Measurements from ENCODE around the gene PON3.

PON3 gene

GRCh38 chr7:95434557-95435421, 38.6 kb upstream of the PON3 start, which contains the start of gene PON2 (continued):
- TF ChIP-seq ZNF518A (tag by site-specific recombination; conservative IDR thresholded peaks at IDR 0.05; ENCODE audit: low read depth) (0 out of 2 replicates have a peak, but pooled peaks have one; percentile 20), ZNF433 (tag by site-specific recombination; IDR thresholded peaks at IDR 0.05; ENCODE audit: low read depth) (no peak), MEIS1 (CRISPR knock-in tag; IDR thresholded peaks at IDR 0.05; ENCODE audit: borderline replicate concordance) (no peak), ZNF175 (tag by site-specific recombination; IDR thresholded peaks at IDR 0.05) (no peak), SCRT2 (tag by site-specific recombination; IDR thresholded peaks at IDR 0.05) (no peak), PBX3 (CRISPR knock-in tag; IDR thresholded peaks at IDR 0.05) (peak; percentile 82), ZNF140 (tag by site-specific recombination; IDR thresholded peaks at IDR 0.05) (no peak), KLF9 (tag by site-specific recombination; IDR thresholded peaks at IDR 0.05; ENCODE audit: low read depth) (peak; percentile 54; the same call in 1 of the 2 replicates), ZNF155 (tag by site-specific recombination; IDR thresholded peaks at IDR 0.05) (no peak), GLIS1 (tag by site-specific recombination; IDR thresholded peaks at IDR 0.05) (peak; percentile 71), ZNF521 (tag by site-specific recombination; IDR thresholded peaks at IDR 0.05) (no peak), ZSCAN18 (tag by site-specific recombination; IDR thresholded peaks at IDR 0.05) (no peak), ZNF548 (tag by site-specific recombination; IDR thresholded peaks at IDR 0.05) (no peak), FEZF1 (tag by site-specific recombination; IDR thresholded peaks at IDR 0.05) (no peak), ZNF449 (tag by site-specific recombination; IDR thresholded peaks at IDR 0.05) (no peak), ZNF677 (tag by site-specific recombination; IDR thresholded peaks at IDR 0.05) (no peak), ZNF146 (tag by site-specific recombination; IDR thresholded peaks at IDR 0.05) (peak; percentile 28; the same call in 1 of the 2 replicates), ZNF24 (tag by site-specific recombination; IDR thresholded peaks at IDR 0.05) (no peak), ZNF48 (tag by site-specific recombination; IDR thresholded peaks at IDR 0.05) (no peak), TSHZ1 (tag by site-specific recombination; IDR thresholded peaks at IDR 0.05; ENCODE audit: borderline replicate concordance) (no peak), ZNF223 (tag by site-specific recombination; IDR thresholded peaks at IDR 0.05) (no peak; the same call in none of the 2 replicates), OVOL3 (tag by site-specific recombination; IDR thresholded peaks at IDR 0.05) (no peak), IKZF3 (tag by site-specific recombination; IDR thresholded peaks at IDR 0.05) (0 out of 2 replicates have a peak, but pooled peaks have one; percentile 9), HIC1 (tag by site-specific recombination; IDR thresholded peaks at IDR 0.05) (peak; percentile 73; the same call in 1 of the 2 replicates)

All from HEK293 (cell line).